Keratinocyte (primary cell): Measurements from ENCODE around the gene CMSS1. TPM values are rescaled to one million over a fixed set of nuclear protein-coding genes. Genes with fewer than 3 reads are reported as not detected.
A peak's percentile ranks its signal among the peaks of the same experiment; 100 is the strongest.

Experiments
- DNase-seq: peaks from one replicate; pipeline ENCODE4 v3.0.0-alpha.2; 2011; ENCODE audit warnings: low read depth, missing footprints, low spot score
- FAIRE-seq: peaks from 2 replicates; lab custom pipeline; 2011; peaks lifted over from hg19 to GRCh38; lab: Jason Lieb, UNC
- H2AFZ ChIP-seq: 2 replicates; pipeline ENCODE4 v1.6.0; 2012; ENCODE audit warnings: low read length, control low read depth, inconsistent platforms; ENCODE audit not compliant: control insufficient read depth
- H3K27ac ChIP-seq: 2 replicates; pipeline ENCODE4 v1.5.1; 2011; ENCODE audit warnings: low read length; ENCODE audit not compliant: control insufficient read depth, insufficient read depth
- H3K27me3 ChIP-seq: 3 replicates; pipeline ENCODE4 v1.6.0; 2011; ENCODE audit warnings: low read length; ENCODE audit not compliant: control insufficient read depth, insufficient read depth; ENCODE audit errors: extremely low read depth
- H3K36me3 ChIP-seq, 2 experiments: 2 replicates in 1 of 2; 3 replicates in 1 of 2; pipeline ENCODE4 v1.5.1; 2011; ENCODE audit warnings: low read length in 2 of 2, mild to moderate bottlenecking in 1 of 2; ENCODE audit not compliant: control insufficient read depth in 2 of 2, insufficient read depth in 2 of 2; ENCODE audit errors: extremely low read depth in 1 of 2
- H3K4me1 ChIP-seq: 3 replicates; pipeline ENCODE4 v1.5.1; 2011; ENCODE audit warnings: low read length; ENCODE audit not compliant: control insufficient read depth, insufficient read depth; ENCODE audit errors: extremely low read depth
- H3K4me2 ChIP-seq: 3 replicates; pipeline ENCODE4 v1.6.0; 2011; ENCODE audit warnings: low read depth, low read length; ENCODE audit not compliant: control insufficient read depth, insufficient read depth; ENCODE audit errors: extremely low read depth
- H3K4me3 ChIP-seq, 3 experiments: fragments of 200-600 bp in 1 of 3; sonication (generic) in 1 of 3; 2 replicates in 2 of 3; 3 replicates in 1 of 3; pipeline ENCODE4 v1.5.1; 2011 to 2016; ENCODE audit warnings: low read length in 3 of 3, mild to moderate bottlenecking in 3 of 3, control low read depth in 2 of 3, inconsistent platforms in 1 of 3, low read depth in 1 of 3, mixed read lengths in 1 of 3, mixed run types in 1 of 3, moderate library complexity in 1 of 3; ENCODE audit not compliant: control insufficient read depth in 2 of 3, insufficient read depth in 2 of 3; ENCODE audit errors: extremely low read depth in 1 of 3
- H3K79me2 ChIP-seq: 2 replicates; pipeline ENCODE4 v1.6.0; 2012; ENCODE audit warnings: low read length; ENCODE audit not compliant: control insufficient read depth, insufficient read depth
- H3K9ac ChIP-seq: 3 replicates; pipeline ENCODE4 v1.6.0; 2011; ENCODE audit warnings: low read length; ENCODE audit not compliant: control insufficient read depth, insufficient read depth; ENCODE audit errors: extremely low read depth
- H3K9me1 ChIP-seq: 3 replicates; pipeline ENCODE4 v1.6.0; 2011; ENCODE audit warnings: low read length; ENCODE audit not compliant: control insufficient read depth, insufficient read depth; ENCODE audit errors: extremely low read depth
- H3K9me3 ChIP-seq: 2 replicates; pipeline ENCODE4 v1.5.1; 2012; ENCODE audit warnings: low read depth, low read length; ENCODE audit not compliant: control insufficient read depth
- H4K20me1 ChIP-seq: 3 replicates; pipeline ENCODE4 v1.6.0; 2011; ENCODE audit warnings: low read length; ENCODE audit not compliant: control insufficient read depth, insufficient read depth; ENCODE audit errors: extremely low read depth
- EZH2 ChIP-seq: IDR thresholded peaks from one replicate; pipeline ENCODE4 v1.6.1; 2012; ENCODE audit warnings: inconsistent platforms, mild to moderate bottlenecking, low read length, moderate library complexity
- dilution Hi-C: fragments of 300-500 bp; cut with MboI; formaldehyde crosslinking; loops from one replicate; pipeline ENCODE4 v1.7.0; 2020; ENCODE audit warnings: low sequenced_read_pairs; ENCODE audit not compliant: extremely low pct_ligation_motif_present
- polyA plus RNA-seq, 5 experiments: library from polyadenylated mRNA; depleted of rRNA in 3 of 5; stranded (reverse) in 3 of 5; stranded (forward) in 1 of 5; unstranded in 1 of 5; fragments of >200 nt; gene quantifications; 1 replicate in 1 of 5; 2 replicates in 3 of 5; 3 replicates in 1 of 5; pipeline versions ENCODE4 v1.2.1 to v1.2.3, GENCODE V29; 2011 to 2012; ENCODE audit warnings: missing spikeins in 2 of 5, low read depth in 1 of 5, low replicate concordance in 1 of 5
- TF ChIP-seq, protein P1 (sequence below), 3 experiments: IDR thresholded peaks in 1 of 3; conservative IDR thresholded peaks in 1 of 3; optimal IDR thresholded peaks in 1 of 3; 2 replicates in 2 of 3; 3 replicates in 1 of 3; pipeline versions ENCODE3 to v1.5.1; 2011; ENCODE audit warnings: low read length in 3 of 3, mild to moderate bottlenecking in 3 of 3, moderate library complexity in 2 of 3, control low read depth in 1 of 3, inconsistent platforms in 1 of 3; ENCODE audit not compliant: insufficient read depth in 2 of 3; ENCODE audit errors: extremely low read depth in 1 of 3

CMSS1 gene
- polyA plus RNA-seq, 1 donor (not counting 4 experiments of a cell fraction or from before 2014, with no cell fraction given) = 37.2 TPM

DNA sequence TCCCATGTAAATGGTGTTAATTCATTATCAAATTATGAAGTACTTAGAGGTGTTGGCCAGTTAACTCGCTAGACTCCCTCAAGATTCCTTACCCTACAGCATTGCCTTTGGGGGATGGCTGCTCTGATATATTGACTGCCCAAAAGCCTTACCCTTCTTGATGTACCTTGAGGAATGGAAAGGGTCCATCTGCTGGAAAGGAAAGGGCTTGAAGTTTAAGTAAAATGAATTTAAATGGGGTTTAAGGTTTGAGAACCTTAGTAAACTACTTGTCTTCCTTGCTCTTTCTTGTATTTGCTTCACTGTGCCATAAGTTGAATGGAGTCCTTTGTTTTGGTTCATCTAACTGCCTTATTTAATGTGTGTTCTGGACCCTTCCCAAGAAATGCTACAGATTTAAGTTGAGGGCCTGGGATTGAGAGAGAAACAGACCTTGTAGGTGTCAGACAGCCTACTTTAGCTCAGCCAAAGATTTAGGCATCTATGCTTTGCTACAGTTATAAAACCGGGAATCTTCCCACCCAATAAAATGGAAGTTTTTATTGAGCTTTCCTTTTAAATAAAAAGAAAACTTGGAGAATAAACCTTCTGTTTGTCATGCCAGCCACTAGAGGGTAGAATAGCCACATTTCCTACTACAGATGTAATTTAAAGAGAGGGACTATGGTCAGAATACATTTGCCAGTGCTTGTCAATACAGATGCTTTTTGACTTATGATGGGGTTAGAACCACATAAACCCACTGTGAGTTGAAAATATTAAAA, 25.3 kb downstream of the CMSS1 start:
- FAIRE-seq (peak; percentile 26), DNase-seq (no peak)
- no peak overlapping the region for H3K9ac ChIP-seq
- no peaks in the 10 kb centered on the region for H3K36me3 ChIP-seq
- H3K79me2 ChIP-seq = peaks cover 14% of the 10 kb centered on the region
- no peaks in the 10 kb centered on the region for H3K27me3 ChIP-seq
- no peak overlapping the region for H2AFZ ChIP-seq
- no peaks in the 10 kb centered on the region for H3K9me3 ChIP-seq
- no peak overlapping the region for H3K27ac ChIP-seq
- TF ChIP-seq, protein P1, sequence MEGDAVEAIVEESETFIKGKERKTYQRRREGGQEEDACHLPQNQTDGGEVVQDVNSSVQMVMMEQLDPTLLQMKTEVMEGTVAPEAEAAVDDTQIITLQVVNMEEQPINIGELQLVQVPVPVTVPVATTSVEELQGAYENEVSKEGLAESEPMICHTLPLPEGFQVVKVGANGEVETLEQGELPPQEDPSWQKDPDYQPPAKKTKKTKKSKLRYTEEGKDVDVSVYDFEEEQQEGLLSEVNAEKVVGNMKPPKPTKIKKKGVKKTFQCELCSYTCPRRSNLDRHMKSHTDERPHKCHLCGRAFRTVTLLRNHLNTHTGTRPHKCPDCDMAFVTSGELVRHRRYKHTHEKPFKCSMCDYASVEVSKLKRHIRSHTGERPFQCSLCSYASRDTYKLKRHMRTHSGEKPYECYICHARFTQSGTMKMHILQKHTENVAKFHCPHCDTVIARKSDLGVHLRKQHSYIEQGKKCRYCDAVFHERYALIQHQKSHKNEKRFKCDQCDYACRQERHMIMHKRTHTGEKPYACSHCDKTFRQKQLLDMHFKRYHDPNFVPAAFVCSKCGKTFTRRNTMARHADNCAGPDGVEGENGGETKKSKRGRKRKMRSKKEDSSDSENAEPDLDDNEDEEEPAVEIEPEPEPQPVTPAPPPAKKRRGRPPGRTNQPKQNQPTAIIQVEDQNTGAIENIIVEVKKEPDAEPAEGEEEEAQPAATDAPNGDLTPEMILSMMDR (optimal IDR thresholded peaks at IDR 0.05 in 1 of 3, IDR thresholded peaks at IDR 0.05 in 1 of 3, conservative IDR thresholded peaks at IDR 0.05 in 1 of 3; ENCODE audit: extremely low read depth in 1 of 3, insufficient read depth in 2 of 3, low read length in 3 of 3) = peak in 2 of 3 experiments; percentile 35 to 51
- no peak for TF ChIP-seq EZH2
- dilution Hi-C loops = no loop called here
- H3K9me1 ChIP-seq = no peaks in the 10 kb centered on the region
- H3K4me1 ChIP-seq = peaks cover 10% of the 10 kb centered on the region
- H4K20me1 ChIP-seq = no peaks in the 10 kb centered on the region
- H3K4me3 ChIP-seq = no peak overlapping the region
- no peak overlapping the region for H3K4me2 ChIP-seq

DNA sequence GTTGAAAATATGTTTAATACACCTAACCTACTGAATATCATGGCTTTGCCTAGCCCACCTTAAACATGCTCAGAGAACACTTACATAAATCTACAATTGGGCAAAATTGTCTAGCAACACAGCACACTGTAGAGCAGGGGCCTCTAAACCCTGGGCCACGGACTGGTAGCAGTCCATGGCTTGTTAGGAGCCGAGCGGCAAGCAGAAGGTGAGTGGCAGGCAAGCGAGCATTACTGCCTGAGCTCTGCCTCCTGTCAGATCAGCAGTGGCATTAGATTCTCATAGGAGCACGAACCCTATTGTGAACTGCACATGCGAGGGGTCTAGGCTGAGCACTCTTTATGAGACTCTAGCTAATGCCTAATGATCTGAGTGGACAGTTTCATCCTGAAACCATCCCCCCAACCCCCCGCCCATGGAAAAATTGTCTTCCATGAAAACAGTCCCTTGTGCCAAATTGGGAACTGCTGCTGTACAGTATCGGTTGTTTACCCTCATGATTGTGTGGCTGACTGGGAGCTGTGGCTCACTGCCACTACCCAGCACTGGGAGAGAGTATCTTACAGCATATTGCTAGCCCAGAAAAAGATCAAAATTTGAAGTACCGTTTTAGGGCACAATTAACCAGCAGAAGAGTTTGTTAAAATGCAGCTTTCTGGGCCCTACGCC, 26.1 kb downstream of the CMSS1 start:
- DNase-seq (no peak), FAIRE-seq (no peak)
- H3K9ac ChIP-seq = no peak overlapping the region
- H3K4me1 ChIP-seq = peaks cover 10% of the 10 kb centered on the region
- TF ChIP-seq EZH2 = no peak
- TF ChIP-seq, protein P1 (optimal IDR thresholded peaks at IDR 0.05 in 1 of 3, IDR thresholded peaks at IDR 0.05 in 1 of 3, conservative IDR thresholded peaks at IDR 0.05 in 1 of 3; ENCODE audit: extremely low read depth in 1 of 3, insufficient read depth in 2 of 3, low read length in 3 of 3) = no peak
- H3K27ac ChIP-seq = no peak overlapping the region
- no peaks in the 10 kb centered on the region for H3K9me3 ChIP-seq
- no peak overlapping the region for H3K4me2 ChIP-seq
- H3K27me3 ChIP-seq = no peaks in the 10 kb centered on the region
- peaks cover 0 to 2% of the 10 kb centered on the region in 2 experiments for H3K36me3 ChIP-seq
- no peaks in the 10 kb centered on the region for H4K20me1 ChIP-seq
- H3K9me1 ChIP-seq = no peaks in the 10 kb centered on the region
- dilution Hi-C loops = no loop called here
- peaks cover 21% of the 10 kb centered on the region for H3K79me2 ChIP-seq
- no peak overlapping the region for H3K4me3 ChIP-seq
- no peak overlapping the region for H2AFZ ChIP-seq
